ENCODE results near the gene NLGN4X. TPM values are rescaled to one million over a fixed set of nuclear protein-coding genes. Genes with fewer than 3 reads are reported as not detected.

NLGN4X gene
- total and polyA plus RNA-seq, 9 donors = 2.2 to 8.1 (median 3.5) TPM

DNA sequence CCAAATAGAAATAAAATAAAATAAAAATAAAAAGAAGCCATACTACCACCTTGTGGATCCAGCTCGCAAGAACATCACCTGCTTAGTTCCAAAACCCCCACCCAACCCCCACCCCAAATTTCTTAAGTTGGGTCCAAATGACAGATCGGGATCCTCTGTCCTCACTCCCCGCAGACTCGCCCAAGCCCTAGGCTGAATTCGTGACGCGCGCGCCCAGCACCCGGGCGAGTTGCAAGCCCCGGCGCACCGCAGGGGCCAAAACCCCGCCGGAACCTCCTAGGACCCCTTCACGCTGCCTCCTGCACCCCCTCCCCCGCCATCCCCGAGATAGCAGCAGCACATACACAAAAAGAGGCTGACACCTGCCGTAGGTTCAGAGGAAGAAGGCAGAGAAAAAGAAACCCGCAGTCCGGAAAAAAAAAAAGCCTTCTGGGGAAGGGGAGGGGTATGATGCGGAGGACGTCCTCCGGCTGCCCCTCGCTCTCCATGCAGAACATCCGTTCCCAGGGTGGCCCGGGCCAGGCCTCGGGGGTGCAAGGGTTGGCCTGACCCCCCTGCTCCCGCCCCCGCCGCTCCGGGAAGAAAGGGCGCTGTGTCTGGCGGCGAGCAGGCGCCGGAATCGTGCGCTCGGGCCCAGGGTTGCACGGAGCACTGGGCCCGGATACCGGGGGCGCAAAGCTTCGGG, 2.6 kb downstream of the NLGN4X start:
- no peaks in the 10 kb centered on the region for H3K4me1 ChIP-seq (ENCODE audit: control insufficient read depth, insufficient read depth, low read length)
- H3K36me3 ChIP-seq (ENCODE audit: control insufficient read depth, insufficient read depth, low read length) = no peaks in the 10 kb centered on the region
- WGBS (ENCODE audit: insufficient coverage) = under 1% methylated on average over 34 of the region's 46 CpGs
- H3K9me3 ChIP-seq (replicated peaks; ENCODE audit: control insufficient read depth, low read depth, low read length) = no peaks in the 10 kb centered on the region
- peak; percentile 21 for DNase-seq
- peak overlapping the region; percentile 51 for H3K4me3 ChIP-seq (ENCODE audit: low read length)
- peaks cover 43% of the 10 kb centered on the region for H3K27me3 ChIP-seq (ENCODE audit: control insufficient read depth, insufficient read depth, low read length)
- no peak overlapping the region for H3K27ac ChIP-seq (ENCODE audit: low read length)

GRCh38 chrX:6225288-6225910, 3.3 kb downstream of the NLGN4X start:
- H3K4me3 ChIP-seq (ENCODE audit: low read length) = peak overlapping the region; percentile 51

DNA sequence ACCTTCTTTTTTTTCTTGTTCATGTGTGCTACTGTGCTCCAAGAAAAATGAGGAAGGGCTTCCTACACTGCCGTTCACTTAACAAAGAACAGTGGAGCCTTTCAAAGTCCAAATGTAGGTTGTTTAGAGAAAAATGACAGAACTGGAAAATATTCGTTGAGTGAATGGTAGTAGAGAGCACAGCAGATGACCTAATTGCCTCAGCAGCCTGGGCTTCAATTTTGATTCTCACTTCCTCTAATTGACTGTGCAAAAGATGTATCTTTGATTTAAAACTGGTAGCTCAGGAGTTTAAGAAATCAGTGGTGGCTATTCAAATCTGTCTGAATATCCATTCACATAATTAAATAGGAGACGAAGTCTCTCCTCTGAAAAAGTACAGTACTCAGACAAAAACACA, 5.2 kb downstream of the NLGN4X start:
- H3K27me3 ChIP-seq (ENCODE audit: control insufficient read depth, insufficient read depth, low read length) = peaks cover 36% of the 10 kb centered on the region
- DNase-seq = no peak
- WGBS (ENCODE audit: insufficient coverage) = no CpG with 5 or more reads among the region's 3 CpGs

More at GRCh38 chrX:6225288-6225910, 3.3 kb downstream of the NLGN4X start:
- Histone ChIP-seq H3K27ac (ENCODE audit: low read length) (no peak overlapping the region), H3K4me1 (ENCODE audit: control insufficient read depth, insufficient read depth, low read length) (no peaks in the 10 kb centered on the region), H3K36me3 (ENCODE audit: control insufficient read depth, insufficient read depth, low read length) (no peaks in the 10 kb centered on the region), H3K27me3 (ENCODE audit: control insufficient read depth, insufficient read depth, low read length) (peaks cover 43% of the 10 kb centered on the region), H3K9me3 (replicated peaks; ENCODE audit: control insufficient read depth, low read depth, low read length) (no peaks in the 10 kb centered on the region)
- no peak for DNase-seq
- 14% methylated on average over 4 of the region's 17 CpGs for WGBS (ENCODE audit: insufficient coverage)

DNA sequence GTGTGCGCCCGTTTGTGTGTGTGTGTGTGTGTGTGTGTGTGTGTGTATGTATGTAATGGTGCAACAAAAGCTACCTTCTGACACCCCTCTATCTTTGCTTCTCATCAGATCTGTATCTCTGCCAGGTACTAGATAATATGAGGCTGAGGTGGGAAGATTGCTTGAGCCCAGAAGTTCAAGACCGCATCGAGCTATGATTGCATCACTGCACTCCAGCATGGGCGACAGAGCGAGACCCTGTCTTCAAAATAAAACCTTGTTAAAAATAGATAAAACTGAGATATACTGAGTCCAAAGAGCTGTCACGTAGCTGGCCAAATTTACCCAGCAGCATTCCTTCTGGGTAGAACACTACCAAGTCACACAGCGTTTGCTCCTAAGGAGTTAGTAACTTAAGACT, 18.4 kb downstream of the NLGN4X start:
- H3K27ac ChIP-seq (ENCODE audit: low read length) = no peak overlapping the region
- no CpG with 5 or more reads among the region's 8 CpGs for WGBS (ENCODE audit: insufficient coverage)
- H3K4me3 ChIP-seq (ENCODE audit: low read length) = no peak overlapping the region
- no peaks in the 10 kb centered on the region for H3K27me3 ChIP-seq (ENCODE audit: control insufficient read depth, insufficient read depth, low read length)
- no peak for DNase-seq
- no peaks in the 10 kb centered on the region for H3K9me3 ChIP-seq (replicated peaks; ENCODE audit: control insufficient read depth, low read depth, low read length)
- no peaks in the 10 kb centered on the region for H3K36me3 ChIP-seq (ENCODE audit: control insufficient read depth, insufficient read depth, low read length)
- no peaks in the 10 kb centered on the region for H3K4me1 ChIP-seq (ENCODE audit: control insufficient read depth, insufficient read depth, low read length)

More for the DNA sequence above, 5.2 kb downstream of the NLGN4X start:
- no peaks in the 10 kb centered on the region for H3K4me1 ChIP-seq (ENCODE audit: control insufficient read depth, insufficient read depth, low read length)
- H3K9me3 ChIP-seq (replicated peaks; ENCODE audit: control insufficient read depth, low read depth, low read length) = no peaks in the 10 kb centered on the region
- no peak overlapping the region for H3K27ac ChIP-seq (ENCODE audit: low read length)
- no peaks in the 10 kb centered on the region for H3K36me3 ChIP-seq (ENCODE audit: control insufficient read depth, insufficient read depth, low read length)
- H3K4me3 ChIP-seq (ENCODE audit: low read length) = no peak overlapping the region

GRCh38 chrX:6203462-6204215, 25.0 kb downstream of the NLGN4X start:
- Histone ChIP-seq H3K36me3 (ENCODE audit: control insufficient read depth, insufficient read depth, low read length) (no peaks in the 10 kb centered on the region), H3K4me1 (ENCODE audit: control insufficient read depth, insufficient read depth, low read length) (no peaks in the 10 kb centered on the region), H3K9me3 (replicated peaks; ENCODE audit: control insufficient read depth, low read depth, low read length) (no peaks in the 10 kb centered on the region), H3K27ac (ENCODE audit: low read length) (no peak overlapping the region), H3K27me3 (ENCODE audit: control insufficient read depth, insufficient read depth, low read length) (peaks cover 2% of the 10 kb centered on the region), H3K4me3 (ENCODE audit: low read length) (no peak overlapping the region)
- 51% methylated on average over 2 of the region's 6 CpGs for WGBS (ENCODE audit: insufficient coverage)
- DNase-seq = no peak

GRCh38 chrX:6199486-6199885, 29.2 kb downstream of the NLGN4X start:
- Histone ChIP-seq H3K9me3 (replicated peaks; ENCODE audit: control insufficient read depth, low read depth, low read length) (no peaks in the 10 kb centered on the region), H3K36me3 (ENCODE audit: control insufficient read depth, insufficient read depth, low read length) (no peaks in the 10 kb centered on the region), H3K4me3 (ENCODE audit: low read length) (no peak overlapping the region), H3K27ac (ENCODE audit: low read length) (no peak overlapping the region), H3K27me3 (ENCODE audit: control insufficient read depth, insufficient read depth, low read length) (peaks cover 4% of the 10 kb centered on the region), H3K4me1 (ENCODE audit: control insufficient read depth, insufficient read depth, low read length) (no peaks in the 10 kb centered on the region)
- no peak for DNase-seq
- no CpG with 5 or more reads among the region's 2 CpGs for WGBS (ENCODE audit: insufficient coverage)

DNA sequence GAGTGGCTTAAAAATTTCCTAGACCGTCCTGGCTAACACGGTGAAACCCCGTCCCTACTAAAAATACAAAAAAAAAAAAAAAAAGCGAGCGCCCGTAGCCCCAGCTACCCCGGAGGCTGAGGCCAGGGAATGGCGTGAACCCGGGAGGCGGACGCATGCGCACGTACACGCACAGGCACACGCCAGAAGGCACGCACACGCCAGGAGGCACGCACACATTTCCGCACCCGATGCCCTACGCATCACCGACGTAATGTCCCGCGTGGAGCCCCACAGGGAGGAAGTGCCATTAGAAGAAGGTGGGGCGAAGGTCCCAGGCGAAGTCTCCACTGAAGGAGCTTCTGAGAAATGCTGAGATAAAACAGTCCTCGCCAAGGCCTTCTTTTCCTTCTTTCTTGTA, 41.4 kb downstream of the NLGN4X start:
- H3K36me3 ChIP-seq (ENCODE audit: control insufficient read depth, insufficient read depth, low read length) = no peaks in the 10 kb centered on the region
- WGBS (ENCODE audit: insufficient coverage) = 92% methylated on average over 19 of the region's 28 CpGs
- H3K9me3 ChIP-seq (replicated peaks; ENCODE audit: control insufficient read depth, low read depth, low read length) = no peaks in the 10 kb centered on the region
- H3K4me3 ChIP-seq (ENCODE audit: low read length) = no peak overlapping the region
- H3K4me1 ChIP-seq (ENCODE audit: control insufficient read depth, insufficient read depth, low read length) = no peaks in the 10 kb centered on the region
- no peaks in the 10 kb centered on the region for H3K27me3 ChIP-seq (ENCODE audit: control insufficient read depth, insufficient read depth, low read length)
- H3K27ac ChIP-seq (ENCODE audit: low read length) = no peak overlapping the region
- no peak for DNase-seq

DNA sequence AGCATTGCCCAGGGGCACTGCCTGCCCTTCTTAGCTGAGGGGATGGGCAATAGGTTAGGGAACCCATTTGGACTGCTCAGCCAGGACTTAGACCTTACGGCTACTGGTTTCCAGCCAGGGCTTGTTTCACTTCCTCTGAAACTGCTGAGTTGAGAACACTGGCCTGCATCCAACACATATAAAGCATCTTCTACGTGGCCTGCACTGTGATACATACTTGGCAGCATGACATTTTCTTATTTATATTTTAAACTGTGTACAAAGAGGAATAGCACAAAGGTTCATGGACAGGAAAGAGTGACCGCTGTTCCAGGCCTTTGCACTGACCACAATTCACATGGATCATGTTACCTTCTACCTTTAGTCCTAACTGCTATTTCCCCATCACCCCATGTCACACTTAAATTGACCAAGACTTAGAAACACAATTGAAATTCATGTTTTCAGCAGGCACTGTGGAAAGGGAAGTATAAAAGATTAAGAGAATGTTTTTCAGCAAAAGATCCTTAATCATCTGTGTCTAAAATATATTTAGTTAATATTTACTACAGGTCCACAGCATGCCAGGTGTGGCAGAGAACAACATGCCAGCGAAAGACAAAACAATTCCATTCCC, 43.7 kb downstream of the NLGN4X start:
- WGBS (ENCODE audit: insufficient coverage) = 83% methylated on average over 1 of the region's 4 CpGs
- H3K4me1 ChIP-seq (ENCODE audit: control insufficient read depth, insufficient read depth, low read length) = no peaks in the 10 kb centered on the region
- H3K27me3 ChIP-seq (ENCODE audit: control insufficient read depth, insufficient read depth, low read length) = no peaks in the 10 kb centered on the region
- no peaks in the 10 kb centered on the region for H3K9me3 ChIP-seq (replicated peaks; ENCODE audit: control insufficient read depth, low read depth, low read length)
- no peak overlapping the region for H3K4me3 ChIP-seq (ENCODE audit: low read length)
- peak; percentile 12 for DNase-seq
- H3K36me3 ChIP-seq (ENCODE audit: control insufficient read depth, insufficient read depth, low read length) = no peaks in the 10 kb centered on the region
- no peak overlapping the region for H3K27ac ChIP-seq (ENCODE audit: low read length)

DNA sequence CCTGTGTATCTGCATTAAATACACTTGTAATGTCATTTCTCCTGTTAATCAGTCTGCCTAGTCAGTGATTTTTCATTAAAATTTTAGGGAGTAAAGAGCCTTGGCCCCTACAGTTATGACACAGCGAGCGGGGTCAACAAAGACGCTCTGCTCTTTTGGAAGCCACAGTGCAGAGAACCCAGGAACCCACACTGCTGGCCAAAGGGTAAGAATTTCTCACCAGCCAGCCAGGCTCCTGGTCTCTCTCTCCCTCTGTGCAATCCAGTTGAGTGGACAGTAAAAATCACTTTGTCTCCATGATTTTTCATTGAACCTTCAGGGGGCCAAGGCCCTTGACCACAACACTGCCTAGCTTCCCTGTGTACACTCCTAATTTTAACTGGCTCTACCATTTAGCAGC, 52.8 kb downstream of the NLGN4X start:
- Histone ChIP-seq H3K4me3 (ENCODE audit: low read length) (no peak overlapping the region), H3K9me3 (replicated peaks; ENCODE audit: control insufficient read depth, low read depth, low read length) (no peaks in the 10 kb centered on the region), H3K4me1 (ENCODE audit: control insufficient read depth, insufficient read depth, low read length) (no peaks in the 10 kb centered on the region), H3K36me3 (ENCODE audit: control insufficient read depth, insufficient read depth, low read length) (no peaks in the 10 kb centered on the region), H3K27ac (ENCODE audit: low read length) (no peak overlapping the region), H3K27me3 (ENCODE audit: control insufficient read depth, insufficient read depth, low read length) (peaks cover 2% of the 10 kb centered on the region)
- DNase-seq = no peak
- whole genome bisulfite sequencing (ENCODE audit: insufficient coverage) = 81% methylated on average over 3 of the region's 3 CpGs

- no peak overlapping the region for H3K27ac ChIP-seq (ENCODE audit: low read length)
- no peaks in the 10 kb centered on the region for H3K36me3 ChIP-seq (ENCODE audit: control insufficient read depth, insufficient read depth, low read length)
- no peaks in the 10 kb centered on the region for H3K4me1 ChIP-seq (ENCODE audit: control insufficient read depth, insufficient read depth, low read length)
- H3K27me3 ChIP-seq (ENCODE audit: control insufficient read depth, insufficient read depth, low read length) = peaks cover 3% of the 10 kb centered on the region
- DNase-seq = no peak
- no peaks in the 10 kb centered on the region for H3K9me3 ChIP-seq (replicated peaks; ENCODE audit: control insufficient read depth, low read depth, low read length)
- no peak overlapping the region for H3K4me3 ChIP-seq (ENCODE audit: low read length)
Observed at GRCh38 chrX:6170424-6170823, 58.2 kb downstream of the NLGN4X start.

Measured in muscle of leg (tissue), 11 donors.